ENCODE measurements around the gene PRICKLE4. TPM values are rescaled to one million over a fixed set of nuclear protein-coding genes. Genes with fewer than 3 reads are reported as not detected.

PRICKLE4 gene
- polyA plus RNA-seq, 1 experiment: 0.31 TPM

DNA sequence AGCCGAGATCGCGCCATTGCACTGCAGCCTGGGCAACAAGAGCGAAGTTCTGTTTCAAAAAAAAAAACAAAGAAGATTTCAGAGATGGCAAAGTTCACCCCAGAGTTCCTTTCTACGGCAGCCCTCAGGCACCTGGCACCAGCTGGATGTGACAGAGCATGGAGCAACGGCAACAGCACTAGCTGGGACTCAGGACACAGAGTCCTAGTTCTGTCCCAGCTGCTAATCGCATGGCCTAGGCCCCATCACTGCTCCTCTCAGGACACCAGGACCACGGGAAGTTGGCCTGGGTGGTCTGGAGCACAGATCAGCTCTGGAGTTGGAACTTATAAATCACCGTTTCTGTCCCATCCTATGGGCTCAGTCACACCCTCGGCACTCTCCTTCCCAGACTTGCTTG is 34.5 kb upstream of the PRICKLE4 start:
- CTCF ChIA-PET: no interaction called here
- POLR2A ChIA-PET: no interaction called here
- H3K27me3 ChIP-seq (ENCODE audit: control insufficient read depth, insufficient read depth, low read length): peaks cover 5% of the 10 kb centered on the region
- H3K36me3 ChIP-seq (ENCODE audit: control insufficient read depth, insufficient read depth, low read length): no peaks in the 10 kb centered on the region
- no peak overlapping the region for H3K4me3 ChIP-seq (ENCODE audit: low read depth, low read length)
- TF ChIP-seq, protein P1, sequence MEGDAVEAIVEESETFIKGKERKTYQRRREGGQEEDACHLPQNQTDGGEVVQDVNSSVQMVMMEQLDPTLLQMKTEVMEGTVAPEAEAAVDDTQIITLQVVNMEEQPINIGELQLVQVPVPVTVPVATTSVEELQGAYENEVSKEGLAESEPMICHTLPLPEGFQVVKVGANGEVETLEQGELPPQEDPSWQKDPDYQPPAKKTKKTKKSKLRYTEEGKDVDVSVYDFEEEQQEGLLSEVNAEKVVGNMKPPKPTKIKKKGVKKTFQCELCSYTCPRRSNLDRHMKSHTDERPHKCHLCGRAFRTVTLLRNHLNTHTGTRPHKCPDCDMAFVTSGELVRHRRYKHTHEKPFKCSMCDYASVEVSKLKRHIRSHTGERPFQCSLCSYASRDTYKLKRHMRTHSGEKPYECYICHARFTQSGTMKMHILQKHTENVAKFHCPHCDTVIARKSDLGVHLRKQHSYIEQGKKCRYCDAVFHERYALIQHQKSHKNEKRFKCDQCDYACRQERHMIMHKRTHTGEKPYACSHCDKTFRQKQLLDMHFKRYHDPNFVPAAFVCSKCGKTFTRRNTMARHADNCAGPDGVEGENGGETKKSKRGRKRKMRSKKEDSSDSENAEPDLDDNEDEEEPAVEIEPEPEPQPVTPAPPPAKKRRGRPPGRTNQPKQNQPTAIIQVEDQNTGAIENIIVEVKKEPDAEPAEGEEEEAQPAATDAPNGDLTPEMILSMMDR (IDR thresholded peaks at IDR 0.05; ENCODE audit: insufficient read depth, low read depth, low read length): no peak
- no peak for DNase-seq (ENCODE audit: low read depth)

DNA sequence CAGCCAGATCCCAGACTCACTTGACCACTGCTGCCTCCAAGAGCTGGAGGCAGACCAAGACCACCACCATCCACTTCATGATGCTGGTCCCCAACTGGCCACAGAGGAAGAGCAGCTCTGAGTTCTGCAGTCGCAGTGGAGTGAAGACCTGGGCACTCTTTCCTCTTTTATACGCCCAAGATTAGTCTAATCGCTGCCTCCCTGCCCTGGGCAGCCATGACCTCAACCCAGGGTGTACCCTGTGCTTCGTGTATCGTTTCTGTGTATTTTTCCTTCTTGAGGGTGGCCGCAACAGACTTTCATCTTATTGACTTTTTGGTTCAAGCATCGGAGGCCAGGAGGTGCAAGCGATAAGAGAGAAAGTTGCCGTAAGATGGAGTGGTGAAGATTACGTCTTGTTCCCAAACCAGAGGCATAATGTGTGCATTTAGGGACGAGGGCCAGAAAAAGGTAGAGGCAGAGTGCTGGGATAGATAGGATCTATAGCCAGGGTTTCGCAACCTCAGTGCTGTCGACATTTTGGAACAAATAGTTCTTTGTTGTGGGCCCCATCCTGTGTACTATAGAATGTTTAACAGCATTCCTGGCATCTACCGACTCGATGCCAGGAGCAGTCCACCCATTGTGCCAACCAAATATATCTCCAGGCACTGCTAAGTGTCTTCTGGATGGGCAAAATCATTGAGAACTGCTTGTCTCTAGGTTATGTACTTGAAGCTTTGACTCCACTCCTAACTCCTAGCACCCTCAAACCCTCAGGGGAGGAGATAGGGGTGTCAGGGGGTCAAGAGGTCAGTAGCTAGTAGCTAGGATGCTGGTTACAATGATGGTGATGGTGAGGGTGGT is 33.1 kb upstream of the PRICKLE4 start, which contains the start of gene PGC:
Gene PGC, minus strand, starts transcription at position 142 of the 846 bp plus-strand sequence. Its CDS starts 63 bp downstream, at position 79.
- ChIA-PET CTCF (interaction anchor here (1.2 to 2.7 kb wide), 3 partner anchors 10 to 29 kb away, joined by 3 to 9 read pairs (median 3); no protein-coding TSS in a partner anchor), POLR2A (no interaction called here)
- no peak for DNase-seq (ENCODE audit: low read depth)
- Histone ChIP-seq H3K4me3 (ENCODE audit: low read depth, low read length) (no peak within 1 kb of the TSS), H3K27me3 (ENCODE audit: control insufficient read depth, insufficient read depth, low read length) (peaks cover 5% of the 10 kb centered on the region), H3K36me3 (ENCODE audit: control insufficient read depth, insufficient read depth, low read length) (no peaks in the 10 kb centered on the region)
- TF ChIP-seq, protein P1 (IDR thresholded peaks at IDR 0.05; ENCODE audit: insufficient read depth, low read depth, low read length): no peak

DNA sequence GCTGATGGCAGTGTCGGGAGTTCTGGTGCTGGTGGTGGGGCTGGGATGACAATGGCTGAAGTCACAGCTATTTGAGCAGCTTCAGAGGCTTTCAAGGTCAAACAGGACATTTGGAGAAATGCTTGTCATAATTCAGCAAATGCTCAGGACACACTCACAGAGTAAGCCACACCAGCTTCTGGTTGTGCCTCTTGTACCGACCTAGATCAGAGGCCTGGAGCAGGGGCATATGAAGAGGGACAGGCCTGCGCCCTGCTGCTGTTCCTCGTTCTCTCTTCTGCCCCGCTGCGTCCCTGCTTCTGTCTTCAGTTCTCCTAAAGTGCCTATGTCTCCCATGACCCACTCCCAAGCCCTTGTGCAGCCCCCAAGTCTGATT is 32.5 kb upstream of the PRICKLE4 start:
- ChIA-PET CTCF (interaction anchor here (1.2 to 2.7 kb wide), 3 partner anchors 11 to 28 kb away, joined by 3 to 9 read pairs (median 3); no protein-coding TSS in a partner anchor), POLR2A (no interaction called here)
- TF ChIP-seq, protein P1 (IDR thresholded peaks at IDR 0.05; ENCODE audit: insufficient read depth, low read depth, low read length): no peak
- peaks cover 5% of the 10 kb centered on the region for H3K27me3 ChIP-seq (ENCODE audit: control insufficient read depth, insufficient read depth, low read length)
- no peak overlapping the region for H3K4me3 ChIP-seq (ENCODE audit: low read depth, low read length)
- DNase-seq (ENCODE audit: low read depth): no peak
- H3K36me3 ChIP-seq (ENCODE audit: control insufficient read depth, insufficient read depth, low read length): no peaks in the 10 kb centered on the region

DNA sequence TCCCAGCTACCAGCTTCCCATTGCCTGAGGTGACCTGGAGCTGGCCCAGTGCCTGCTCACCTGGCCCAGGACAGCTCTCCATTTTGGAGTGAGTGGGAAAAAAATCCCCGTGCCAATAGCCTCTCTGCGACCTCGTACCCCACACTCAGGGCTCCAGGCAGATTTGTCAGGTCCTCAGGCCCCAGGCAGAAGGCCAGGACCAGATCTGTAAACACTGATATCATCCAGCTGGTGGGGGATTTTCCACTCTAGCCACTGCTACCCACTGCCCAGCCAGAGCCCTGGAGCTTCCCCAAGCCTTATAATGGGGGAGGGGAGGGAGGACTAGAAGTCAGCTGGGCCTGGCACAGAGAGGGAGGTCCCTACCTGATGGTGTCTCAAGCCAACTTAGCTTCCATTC is 32.0 kb upstream of the PRICKLE4 start:
- ChIA-PET CTCF (interaction anchor here (1.2 to 2.7 kb wide), 3 partner anchors 11 to 28 kb away, joined by 3 to 9 read pairs (median 3); no protein-coding TSS in a partner anchor), POLR2A (no interaction called here)
- no peak for DNase-seq (ENCODE audit: low read depth)
- Histone ChIP-seq H3K36me3 (ENCODE audit: control insufficient read depth, insufficient read depth, low read length) (no peaks in the 10 kb centered on the region), H3K27me3 (ENCODE audit: control insufficient read depth, insufficient read depth, low read length) (peaks cover 5% of the 10 kb centered on the region), H3K4me3 (ENCODE audit: low read depth, low read length) (no peak overlapping the region)
- TF ChIP-seq, protein P1 (IDR thresholded peaks at IDR 0.05; ENCODE audit: insufficient read depth, low read depth, low read length): no peak

DNA sequence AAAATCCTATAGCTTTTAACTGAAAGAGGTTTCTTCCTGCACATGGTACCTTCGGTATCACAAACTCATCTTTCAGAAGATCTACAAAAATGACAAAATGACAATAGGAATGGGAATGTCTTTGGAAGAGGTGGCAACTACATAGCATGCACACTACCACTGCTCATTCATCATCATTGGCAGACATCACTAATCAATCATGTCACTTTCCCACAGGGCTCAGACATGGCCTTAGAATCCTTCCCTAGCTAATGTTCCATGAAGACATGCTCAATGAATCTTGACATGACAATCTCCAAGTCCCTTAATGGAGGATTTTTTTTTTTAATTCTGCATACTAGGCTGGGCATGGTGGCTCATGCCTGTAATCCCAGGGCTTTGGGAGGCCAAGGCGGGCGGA is 30.2 kb upstream of the PRICKLE4 start:
- DNase-seq (ENCODE audit: low read depth): no peak
- no peaks in the 10 kb centered on the region for H3K36me3 ChIP-seq (ENCODE audit: control insufficient read depth, insufficient read depth, low read length)
- ChIA-PET CTCF (interaction anchor here (0.6 to 0.9 kb wide), 3 partner anchors 11 to 281 kb away, joined by 3 to 4 read pairs (median 3); no protein-coding TSS in a partner anchor), POLR2A (no interaction called here)
- H3K27me3 ChIP-seq (ENCODE audit: control insufficient read depth, insufficient read depth, low read length): peaks cover 7% of the 10 kb centered on the region
- H3K4me3 ChIP-seq (ENCODE audit: low read depth, low read length): no peak overlapping the region
- TF ChIP-seq, protein P1 (IDR thresholded peaks at IDR 0.05; ENCODE audit: insufficient read depth, low read depth, low read length): no peak
